GM19467 (cell line): ENCODE measurements around the gene PPM1F.

Source experiments
- ATAC-seq: cut with Tn5 transposase; IDR thresholded peaks from one replicate; pipeline ENCODE4 v1.9.1; 2021; ENCODE audit warnings: mild to moderate bottlenecking, moderate library complexity; ENCODE audit not compliant: unreplicated experiment

The PPM1F gene

GRCh38 chr22:21977814-21978213 is 25.2 kb upstream of the PPM1F start:
- ATAC-seq: no peak

- no peak for ATAC-seq
These were observed 23.3 kb upstream of the PPM1F start for GRCh38 chr22:21975854-21976345.

- ATAC-seq: no peak
These were observed 22.6 kb upstream of the PPM1F start for GRCh38 chr22:21975273-21975672.

- ATAC-seq: no peak
These were observed 21.5 kb upstream of the PPM1F start for GRCh38 chr22:21974058-21974649.

GRCh38 chr22:21972806-21973205 is 20.2 kb upstream of the PPM1F start:
- no peak for ATAC-seq

GRCh38 chr22:21972293-21972779 is 19.7 kb upstream of the PPM1F start:
- ATAC-seq: no peak

- no peak for ATAC-seq
These were observed 19.2 kb upstream of the PPM1F start for GRCh38 chr22:21971858-21972275.

GRCh38 chr22:21970800-21971617 is 18.4 kb upstream of the PPM1F start:
- no peak for ATAC-seq

GRCh38 chr22:21970037-21970799 is 17.6 kb upstream of the PPM1F start:
- ATAC-seq: no peak

- ATAC-seq: no peak
These were observed 15.9 kb upstream of the PPM1F start for GRCh38 chr22:21968452-21969129.

- no peak for ATAC-seq
These were observed 15.1 kb upstream of the PPM1F start for GRCh38 chr22:21967693-21968271.

- ATAC-seq: no peak
These were observed 14.2 kb upstream of the PPM1F start for GRCh38 chr22:21966643-21967516.

- ATAC-seq: no peak
These were observed 13.2 kb upstream of the PPM1F start for GRCh38 chr22:21965762-21966288.

GRCh38 chr22:21964918-21965484 is 12.4 kb upstream of the PPM1F start:
- no peak for ATAC-seq

GRCh38 chr22:21964234-21964633 is 11.6 kb upstream of the PPM1F start:
- ATAC-seq: no peak

- ATAC-seq: no peak
These were observed 11.2 kb upstream of the PPM1F start for GRCh38 chr22:21963790-21964211.

GRCh38 chr22:21963286-21963685 is 10.6 kb upstream of the PPM1F start:
- no peak for ATAC-seq

GRCh38 chr22:21962655-21962949 is 10.0 kb upstream of the PPM1F start:
- ATAC-seq: no peak
